SHP77 (cell line): ENCODE data around the gene PSMG4.

Experiments
- DNase-seq, 2 experiments: peaks; one replicate each; lab custom pipeline; 2025; lab: John Stamatoyannopoulos, UW

PSMG4 gene

DNA sequence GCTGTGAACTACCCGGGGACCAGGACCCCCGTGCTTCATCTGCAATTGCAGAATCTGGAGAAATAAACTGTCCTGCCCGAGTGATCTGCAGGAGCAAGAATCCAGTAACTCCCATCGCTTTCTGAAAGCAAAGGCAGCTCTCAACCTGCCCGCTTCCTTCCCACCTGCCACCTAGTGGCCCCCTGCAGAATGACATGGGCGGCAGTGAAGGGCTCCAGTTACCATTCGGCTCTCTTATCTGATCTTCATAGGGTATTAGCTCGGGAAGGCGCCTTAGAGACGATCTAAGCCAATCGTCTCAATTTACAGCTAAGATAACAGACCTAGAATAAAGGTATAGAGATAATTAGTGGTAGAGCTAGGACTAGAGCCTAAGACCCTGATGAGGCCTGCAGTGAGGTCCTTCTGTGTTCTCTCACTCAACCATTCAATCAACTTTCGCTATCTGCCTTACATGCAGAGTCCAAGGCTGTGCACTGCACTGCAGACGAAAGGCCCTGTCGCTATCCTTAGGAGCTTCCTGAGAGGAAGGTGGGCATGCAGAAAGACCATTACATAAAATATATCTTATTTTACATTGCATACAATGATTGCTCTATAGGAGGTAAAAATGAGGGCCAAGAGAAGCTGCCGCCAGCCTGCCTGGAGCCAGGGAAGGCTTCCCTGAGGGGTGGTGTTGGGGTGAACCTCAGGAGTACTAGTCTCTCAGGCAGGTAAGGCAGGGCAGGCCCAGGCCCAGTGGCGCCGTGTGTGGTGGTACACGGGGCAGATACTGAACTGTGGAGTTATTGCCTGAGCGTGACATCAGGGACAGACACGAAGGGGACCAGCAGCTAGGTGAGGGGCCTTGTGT lies 7.1 kb upstream of the PSMG4 start:
- DNase-seq: peak; percentile 50 to 62

GRCh38 chr6:3252369-3252768 lies 6.4 kb upstream of the PSMG4 start:
- no peak for DNase-seq

- DNase-seq: no peak
Observed at GRCh38 chr6:3252861-3253596, 5.7 kb upstream of the PSMG4 start.

DNA sequence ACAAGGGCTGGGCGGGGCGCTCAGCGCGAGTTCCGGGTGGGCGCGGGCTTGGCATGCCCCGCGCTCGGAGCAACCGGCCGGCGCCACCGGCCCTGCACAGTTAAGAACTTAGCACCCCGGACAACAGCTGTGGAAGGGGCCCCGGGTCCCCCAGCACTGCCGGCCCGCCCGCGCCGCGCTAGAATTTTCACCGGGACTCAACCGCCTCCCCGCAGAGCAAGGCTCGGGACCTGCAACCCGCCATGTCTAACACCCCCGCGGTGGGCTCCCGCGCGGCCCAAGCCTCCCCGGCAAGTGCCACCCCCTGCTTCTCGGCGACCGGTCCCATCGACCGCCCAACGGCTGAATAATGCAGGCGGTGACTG lies 5.2 kb upstream of the PSMG4 start:
- no peak for DNase-seq

DNA sequence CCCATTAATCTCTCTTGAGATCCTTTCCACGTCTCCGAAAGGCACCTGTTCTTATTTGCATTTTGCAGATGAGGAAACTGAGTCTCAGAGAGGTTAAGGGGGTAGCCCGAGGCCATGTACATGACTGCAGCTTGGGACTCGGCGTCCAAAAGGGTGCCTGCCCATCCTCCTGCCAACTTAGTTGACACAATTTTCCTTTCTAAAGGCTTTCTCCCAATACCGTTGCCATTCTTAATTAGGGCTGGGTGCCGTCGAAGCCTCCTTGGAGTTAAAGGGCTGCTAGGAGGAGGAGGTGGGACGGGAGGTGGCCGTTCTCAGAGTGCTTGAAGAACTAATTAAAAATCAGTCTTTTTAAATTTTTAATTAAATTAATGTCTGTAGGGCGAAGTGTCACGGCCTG lies 546 bp upstream of the PSMG4 start:
- DNase-seq: no peak

DNA sequence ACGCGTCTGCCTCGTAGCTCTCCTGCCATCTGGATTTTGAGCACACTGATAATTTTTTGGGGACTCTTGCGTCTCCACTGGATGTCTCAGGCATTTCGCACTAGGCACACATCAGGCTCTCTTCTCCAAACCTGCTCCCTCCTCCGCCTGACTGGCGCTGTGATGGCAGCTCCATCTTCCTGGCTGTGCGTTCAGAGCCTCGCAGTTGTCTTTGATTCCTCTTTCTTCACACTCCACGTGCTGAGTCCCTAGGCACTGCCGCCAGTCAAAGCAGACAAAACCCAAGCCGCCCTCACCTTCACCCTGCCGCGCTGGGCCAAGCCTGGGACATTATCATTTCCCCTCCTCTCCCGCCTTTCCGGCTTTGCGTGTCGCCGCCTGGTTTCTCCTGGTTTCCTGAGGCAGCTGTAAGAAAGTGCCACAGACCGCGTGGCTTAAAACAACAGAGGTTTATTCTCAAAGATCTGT lies 778 bp downstream of the PSMG4 start:
- peak in 1 of 2 experiments; percentile 21 for DNase-seq

- no peak for DNase-seq
Observed at GRCh38 chr6:3260296-3260695, 1.5 kb downstream of the PSMG4 start.

GRCh38 chr6:3260772-3261517 lies 2.2 kb downstream of the PSMG4 start:
- no peak for DNase-seq

GRCh38 chr6:3261518-3261820 lies 2.7 kb downstream of the PSMG4 start:
- DNase-seq: no peak

DNA sequence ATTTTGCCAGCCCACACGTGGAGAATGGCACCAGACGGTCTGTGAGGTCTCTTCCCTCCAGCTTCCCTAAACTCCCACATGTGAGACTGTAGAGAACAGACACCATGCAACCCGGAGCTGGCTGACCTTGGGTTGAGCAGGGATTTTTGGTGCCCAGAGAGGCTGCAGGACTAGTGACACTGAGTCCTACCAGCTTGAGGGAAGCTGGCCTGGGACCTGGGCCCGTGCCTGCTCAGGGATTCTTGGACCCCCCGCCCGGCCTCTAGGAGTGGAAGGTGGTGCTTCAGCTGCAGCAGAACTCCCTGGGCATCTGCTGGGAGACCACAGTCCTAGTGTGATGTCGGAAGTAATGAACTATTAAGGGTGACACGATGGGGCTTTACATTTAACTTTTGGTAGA lies 3.2 kb downstream of the PSMG4 start:
- DNase-seq: no peak

DNA sequence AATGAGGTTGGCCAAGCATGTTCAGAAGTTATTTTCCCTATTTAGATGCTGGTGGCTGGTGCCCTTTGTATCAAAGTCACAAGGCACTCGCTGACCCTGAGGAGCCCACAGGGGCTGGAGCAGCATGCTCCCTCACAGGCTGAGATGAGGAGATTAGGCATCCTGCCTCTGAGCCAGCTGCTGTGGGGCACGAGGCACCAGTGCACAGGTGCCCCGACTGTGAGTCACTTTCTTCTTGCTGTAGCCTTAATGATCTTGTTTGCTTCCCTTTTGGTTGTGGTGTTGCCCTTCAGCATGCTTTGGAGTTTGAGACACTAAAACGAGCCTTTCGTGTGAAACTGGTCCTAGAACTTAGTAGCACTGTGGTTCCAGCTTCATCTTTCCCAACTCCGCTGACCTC lies 4.3 kb downstream of the PSMG4 start:
- no peak for DNase-seq

- DNase-seq: no peak
Observed at GRCh38 chr6:3264356-3264755, 5.6 kb downstream of the PSMG4 start.

GRCh38 chr6:3265671-3266070 lies 6.9 kb downstream of the PSMG4 start:
- DNase-seq: no peak

DNA sequence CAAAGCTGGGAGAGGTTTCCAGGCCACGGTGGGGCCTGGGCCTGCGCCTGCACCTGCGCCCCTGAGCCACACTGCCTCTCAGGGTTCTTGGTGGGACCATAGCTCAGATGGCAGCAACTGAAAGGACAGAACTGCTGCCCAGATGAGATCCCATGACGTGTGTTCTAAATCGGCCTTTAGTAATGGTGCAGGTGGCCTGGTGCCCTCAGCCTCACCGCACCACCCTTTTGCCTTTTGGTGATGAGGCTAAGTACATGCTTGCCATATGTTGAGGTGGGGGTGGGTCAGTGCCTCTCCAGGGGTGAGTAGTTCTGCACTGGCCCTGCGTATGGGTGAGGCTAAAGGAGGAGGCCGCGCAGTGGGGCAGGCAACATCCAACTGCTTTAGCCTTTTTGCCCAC lies 7.4 kb downstream of the PSMG4 start:
- no peak for DNase-seq

- no peak for DNase-seq
Observed at GRCh38 chr6:3267162-3267561, 8.4 kb downstream of the PSMG4 start.

DNA sequence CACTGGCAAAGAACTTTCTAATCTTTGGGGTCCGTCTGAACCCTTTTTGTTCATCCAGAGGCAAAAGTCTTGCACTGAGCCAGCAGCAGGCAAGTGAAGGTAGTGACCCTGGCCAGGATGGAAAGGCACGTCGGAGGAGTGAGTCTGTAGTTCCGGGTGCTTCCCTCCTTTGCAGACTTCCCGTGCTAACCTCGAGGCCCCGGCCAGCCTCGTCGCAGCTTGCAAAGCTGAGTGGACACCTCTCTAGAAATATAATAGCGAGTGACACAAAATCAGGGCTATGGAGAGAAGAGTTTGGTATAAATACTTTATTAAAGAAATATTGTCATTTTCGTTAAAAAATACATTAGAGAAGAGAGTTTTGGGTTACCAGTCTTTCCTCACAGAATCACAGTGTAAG lies 9.9 kb downstream of the PSMG4 start:
- no peak for DNase-seq

- DNase-seq: no peak
Observed at GRCh38 chr6:3269281-3269975, 10.7 kb downstream of the PSMG4 start.

DNA sequence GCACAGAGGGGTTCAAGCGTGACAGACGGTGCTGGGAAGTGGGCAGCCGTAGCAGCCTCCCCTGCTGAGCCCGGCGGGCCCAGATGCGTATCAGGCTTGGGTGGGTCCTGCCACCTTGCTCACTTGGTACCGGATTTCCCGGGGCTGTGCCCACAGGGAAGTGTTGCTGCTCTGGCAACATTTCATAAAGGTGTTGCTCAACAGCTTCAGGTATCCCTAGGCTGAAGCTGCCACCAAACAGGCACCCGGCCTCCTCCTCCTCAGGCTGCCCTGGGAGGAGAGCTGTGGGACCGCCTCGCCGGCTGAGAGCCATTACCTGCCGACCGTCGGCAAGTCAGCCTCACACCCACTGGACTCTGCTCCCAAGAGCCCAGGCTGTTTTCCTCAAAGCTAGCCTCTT lies 11.5 kb downstream of the PSMG4 start:
- DNase-seq: no peak

- no peak for DNase-seq
Observed at GRCh38 chr6:3271756-3272155, 13.0 kb downstream of the PSMG4 start.

DNA sequence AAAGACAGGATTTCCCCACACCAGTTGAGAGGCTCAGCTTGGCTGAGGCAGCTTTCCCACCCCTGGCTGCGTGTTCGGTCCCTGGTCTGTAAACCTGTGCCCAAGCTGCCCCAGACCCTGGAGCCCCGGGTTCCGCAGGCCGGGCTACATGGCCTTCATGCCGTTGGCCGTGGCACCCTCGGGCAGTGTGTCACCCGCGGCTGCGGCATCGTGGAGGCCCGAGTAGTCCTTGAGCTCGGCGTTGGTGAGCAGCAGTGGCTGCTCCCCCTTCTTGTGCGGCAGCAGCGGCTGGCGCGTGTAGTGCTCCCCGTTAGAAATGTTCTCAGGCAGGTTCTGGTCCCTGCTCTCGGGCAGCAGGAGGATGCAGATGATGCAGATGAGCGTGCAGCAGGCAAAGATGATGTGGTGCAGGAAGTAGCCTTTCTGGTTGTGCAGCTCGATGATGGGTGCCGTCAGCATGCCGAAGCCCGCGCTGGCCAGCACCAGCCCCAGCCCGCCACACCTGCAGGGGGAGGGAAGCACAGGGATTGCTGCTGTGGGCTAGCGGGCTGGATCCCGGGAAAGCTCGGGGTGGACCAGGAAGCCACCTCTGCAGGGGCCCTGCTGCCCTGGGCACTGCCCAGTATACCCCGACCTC lies 14.3 kb downstream of the PSMG4 start:
- no peak for DNase-seq

DNA sequence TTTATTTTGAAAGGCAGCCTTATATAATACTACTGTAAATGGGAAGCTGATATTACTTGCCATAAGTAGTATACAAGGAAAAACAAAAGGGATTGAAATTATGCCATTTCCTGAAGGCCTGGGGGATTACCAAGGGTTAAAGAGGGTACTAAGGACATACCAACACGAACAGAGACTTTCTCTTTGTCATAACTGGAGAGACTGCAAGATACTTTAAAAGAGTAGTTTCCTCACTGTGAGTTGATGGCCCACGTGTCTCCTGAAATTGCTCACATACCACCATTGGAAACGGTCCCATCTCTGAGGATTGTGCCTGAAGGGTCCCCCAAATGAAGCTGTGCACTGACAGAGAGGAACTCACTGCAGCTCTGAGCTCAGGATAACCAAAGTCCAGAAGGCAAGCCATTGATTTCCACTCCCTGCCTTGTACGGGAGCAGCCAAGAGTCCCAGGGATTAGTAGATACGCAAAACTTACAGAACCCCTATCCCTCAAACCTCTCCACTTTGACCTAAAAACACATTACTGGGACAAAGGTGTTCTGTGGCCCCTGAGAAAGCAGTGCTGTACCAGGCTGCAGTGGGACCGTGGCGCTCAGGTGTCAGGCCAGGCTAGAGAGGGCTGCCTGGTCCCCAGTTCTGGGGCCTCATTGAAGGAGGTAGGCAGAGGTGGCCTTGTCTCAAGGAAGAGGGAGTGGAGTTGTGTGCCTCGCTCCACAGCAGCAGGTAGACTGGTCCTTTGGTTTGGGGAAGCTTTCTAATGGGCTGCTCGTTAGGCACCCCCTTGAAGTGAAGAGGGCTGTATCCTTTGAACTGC lies 15.2 kb downstream of the PSMG4 start:
- no peak for DNase-seq
